IMR-90 (cell line): ENCODE data around the gene HOXD13. TPM values are rescaled to one million over a fixed set of nuclear protein-coding genes. Genes with fewer than 3 reads are reported as not detected.
A peak's percentile ranks its signal among the peaks of the same experiment; 100 is the strongest.

Experiments
- ATAC-seq: fragments of 200-7000 bp; cut with Tn5 transposase; 2 replicates; pipeline ENCODE4 v1.9.1; 2020; ENCODE audit warnings: low read depth, mild to moderate bottlenecking, moderate library complexity
- BruUV-seq: library from RNA; stranded (reverse); fragments of 400-500 nt; replicated peaks from 2 replicates; lab custom pipeline; 2021; lab: Mats Ljungman, UMichigan
- CTCF ChIA-PET: fragments of 300-600 bp; formaldehyde crosslinking; extraction: SDS; loops from one replicate; lab custom pipeline; 2021; ENCODE audit warnings: antibody characterized with exemption; lab: Yijun Ruan, JAX
- POLR2A ChIA-PET: fragments of 300-600 bp; sonication (Branson Sonifier 250); formaldehyde crosslinking; loops from one replicate; lab custom pipeline; 2022; ENCODE audit warnings: antibody characterized with exemption; ENCODE audit not compliant: unreplicated experiment; lab: Charles Lee
- DNase-seq: peaks from one replicate; pipeline ENCODE4 v3.0.0; 2013
- H2AFZ ChIP-seq: replicated peaks from 2 replicates; pipeline ENCODE3; 2013; ENCODE audit warnings: low read length, mild to moderate bottlenecking; ENCODE audit not compliant: poor library complexity
- H2AK5ac ChIP-seq: 2 replicates; pipeline ENCODE4 v1.6.1; 2013; ENCODE audit warnings: low read depth, low read length, inconsistent platforms
- H2AK9ac ChIP-seq: replicated peaks from 2 replicates; pipeline ENCODE3; 2013; ENCODE audit warnings: mild to moderate bottlenecking, low read depth, low read length, moderate library complexity; ENCODE audit not compliant: poor library complexity
- H2BK120ac ChIP-seq: 2 replicates; pipeline ENCODE4 v1.6.1; 2013; ENCODE audit warnings: low read depth, low read length, inconsistent platforms
- H2BK15ac ChIP-seq: 3 replicates; pipeline ENCODE4 v1.6.1; 2013; ENCODE audit warnings: low read depth, low read length, inconsistent platforms
- H2BK20ac ChIP-seq: 2 replicates; pipeline ENCODE4 v1.6.1; 2013; ENCODE audit warnings: low read depth, mild to moderate bottlenecking, inconsistent platforms, low read length, moderate library complexity
- H2BK5ac ChIP-seq: 2 replicates; pipeline ENCODE4 v1.6.1; 2013; ENCODE audit warnings: mild to moderate bottlenecking, low read depth, low read length, inconsistent platforms; ENCODE audit not compliant: poor library complexity, severe bottlenecking
- H3K14ac ChIP-seq: replicated peaks from 2 replicates; pipeline ENCODE4 v1.6.1; 2013; ENCODE audit warnings: low read depth, low read length, inconsistent platforms
- H3K18ac ChIP-seq: 2 replicates; pipeline ENCODE4 v1.6.1; 2013; ENCODE audit warnings: low read depth, low read length, control low read depth
- H3K23ac ChIP-seq: 2 replicates; pipeline ENCODE4 v1.6.1; 2013; ENCODE audit warnings: low read depth, low read length, inconsistent platforms
- H3K27ac ChIP-seq: 2 replicates; pipeline ENCODE4 v1.5.1; 2013; ENCODE audit warnings: mild to moderate bottlenecking, control low read depth, low read length; ENCODE audit not compliant: insufficient read depth
- H3K27me3 ChIP-seq: 2 replicates; pipeline ENCODE4 v1.6.1; 2013; ENCODE audit warnings: low read length; ENCODE audit not compliant: control insufficient read depth, insufficient read depth
- H3K36me3 ChIP-seq: 2 replicates; pipeline ENCODE4 v1.6.1; 2013; ENCODE audit warnings: low read length, mixed read lengths; ENCODE audit not compliant: control insufficient read depth, insufficient read depth
- H3K4ac ChIP-seq: 2 replicates; pipeline ENCODE4 v1.6.1; 2013; ENCODE audit warnings: low read depth, low read length, inconsistent platforms
- H3K4me1 ChIP-seq: 2 replicates; pipeline ENCODE4 v1.6.1; 2013; ENCODE audit warnings: low read length, mixed read lengths; ENCODE audit not compliant: control insufficient read depth, insufficient read depth
- H3K4me2 ChIP-seq: 2 replicates; pipeline ENCODE4 v1.6.1; 2013; ENCODE audit warnings: low read depth, mild to moderate bottlenecking, control low read depth, low read length, moderate library complexity
- H3K4me3 ChIP-seq: 2 replicates; pipeline ENCODE4 v1.5.1; 2013; ENCODE audit warnings: low read depth, mild to moderate bottlenecking, control low read depth, low read length, moderate library complexity; ENCODE audit not compliant: insufficient read depth
- H3K56ac ChIP-seq: 2 replicates; pipeline ENCODE4 v1.6.1; 2013; ENCODE audit warnings: low read length, inconsistent platforms; ENCODE audit not compliant: insufficient read depth; ENCODE audit errors: extremely low read depth
- H3K79me1 ChIP-seq, 2 experiments: 2 replicates each; pipeline ENCODE4 v1.6.1; 2013; ENCODE audit warnings: low read length in 2 of 2, inconsistent platforms in 1 of 2, low read depth in 1 of 2
- H3K9ac ChIP-seq: 2 replicates; pipeline ENCODE4 v1.6.1; 2013; ENCODE audit warnings: low read depth, low read length, control low read depth
- H3K9me1 ChIP-seq: 2 replicates; pipeline ENCODE4 v1.6.1; 2013; ENCODE audit warnings: low read length, inconsistent platforms; ENCODE audit not compliant: insufficient read depth
- H3K9me3 ChIP-seq: 2 replicates; pipeline ENCODE4 v1.6.1; 2013; ENCODE audit warnings: low read length; ENCODE audit not compliant: control insufficient read depth, insufficient read depth
- H4K20me1 ChIP-seq: 2 replicates; pipeline ENCODE4 v1.6.1; 2013; ENCODE audit warnings: low read length, inconsistent platforms; ENCODE audit not compliant: insufficient read depth
- H4K5ac ChIP-seq: 2 replicates; pipeline ENCODE4 v1.6.1; 2013; ENCODE audit warnings: mild to moderate bottlenecking, low read depth, low read length, control low read depth
- H4K8ac ChIP-seq, 2 experiments: 2 replicates each; pipeline ENCODE4 v1.6.1; 2013; ENCODE audit warnings: low read depth in 2 of 2, low read length in 2 of 2, control low read depth in 1 of 2, inconsistent platforms in 1 of 2
- H4K91ac ChIP-seq: 2 replicates; pipeline ENCODE4 v1.6.1; 2013; ENCODE audit warnings: low read depth, low read length, inconsistent platforms; ENCODE audit not compliant: insufficient read depth
- CEBPB ChIP-seq: IDR thresholded peaks from 2 replicates; pipeline ENCODE4 v1.6.1; 2012; ENCODE audit warnings: low read depth, low read length, improper control_type of control experiment
- CHD1 ChIP-seq: IDR thresholded peaks from 2 replicates; pipeline ENCODE4 v1.6.1; 2012; ENCODE audit warnings: low read depth, low read length, improper control_type of control experiment
- MAFK ChIP-seq: IDR thresholded peaks from 2 replicates; pipeline ENCODE4 v1.6.1; 2012; ENCODE audit warnings: low read depth, low read length, improper control_type of control experiment
- MAZ ChIP-seq: IDR thresholded peaks from 2 replicates; pipeline ENCODE4 v1.6.1; 2012; ENCODE audit warnings: low read depth, mild to moderate bottlenecking, low read length, improper control_type of control experiment, moderate library complexity, borderline replicate concordance
- MXI1 ChIP-seq: IDR thresholded peaks from 2 replicates; pipeline ENCODE4 v1.6.1; 2012; ENCODE audit warnings: low read depth, mild to moderate bottlenecking, low read length, moderate library complexity, borderline replicate concordance
- NFE2L2 ChIP-seq: fragments of 150-350 bp; IDR thresholded peaks from 2 replicates; pipeline ENCODE4 v1.6.1; 2016; ENCODE audit warnings: low read depth, mild to moderate bottlenecking, low read length
- RCOR1 ChIP-seq: IDR thresholded peaks from 2 replicates; pipeline ENCODE4 v1.6.1; 2012; ENCODE audit warnings: mild to moderate bottlenecking, low read length, improper control_type of control experiment; ENCODE audit not compliant: insufficient replicate concordance
- WGBS, 2 experiments: methylation state at CpG; one replicate each; pipeline versions ENCODE4 v1.1.5 to v1.1.7; 2013; ENCODE audit warnings: missing lambda C conversion rate in 2 of 2; ENCODE audit not compliant: insufficient read length in 1 of 2; ENCODE audit errors: extremely low coverage in 2 of 2; 5-methylcytosine and 5-hydroxymethylcytosine counted together
- dilution Hi-C: fragments of 300-500 bp; cut with HindIII; formaldehyde crosslinking; loops from one replicate; pipeline ENCODE4 v1.14.3; 2018; ENCODE audit warnings: low sequenced_read_pairs; ENCODE audit not compliant: unreplicated experiment
- in situ Hi-C: fragments of 300-500 bp; cut with MboI; formaldehyde crosslinking; loops from 3 replicates; pipeline ENCODE4 v1.14.3; 2019; ENCODE audit warnings: low sequenced_read_pairs, inconsistent platforms, mixed read lengths
- intact Hi-C: fragments of 100-400 bp; cut with micrococcal nuclease; formaldehyde crosslinking; loops from 2 replicates; pipeline ENCODE4 v1.10.0; 2022
- polyA plus RNA-seq, 3 experiments: library from polyadenylated mRNA; depleted of rRNA; stranded (reverse); fragments of >200 nt; gene quantifications; 2 replicates each; pipeline ENCODE4 v1.2.3, GENCODE V29; 2012; ENCODE audit warnings: low replicate concordance in 1 of 3
- total RNA-seq: library from RNA; depleted of rRNA; stranded (reverse); fragments of >200 nt; gene quantifications from 2 replicates; pipeline ENCODE4 v1.2.3, GENCODE V29; 2012
- TF ChIP-seq, protein P1 (sequence below): fragments of 150-350 bp; IDR thresholded peaks from 2 replicates; pipeline ENCODE4 v1.6.1; 2017; ENCODE audit warnings: mild to moderate bottlenecking, antibody characterized with exemption, low read length, low read depth

HOXD13 gene
- total and polyA plus RNA-seq, 2 of the 4 experiments (the other 2 are of a cell fraction), result not detected

DNA sequence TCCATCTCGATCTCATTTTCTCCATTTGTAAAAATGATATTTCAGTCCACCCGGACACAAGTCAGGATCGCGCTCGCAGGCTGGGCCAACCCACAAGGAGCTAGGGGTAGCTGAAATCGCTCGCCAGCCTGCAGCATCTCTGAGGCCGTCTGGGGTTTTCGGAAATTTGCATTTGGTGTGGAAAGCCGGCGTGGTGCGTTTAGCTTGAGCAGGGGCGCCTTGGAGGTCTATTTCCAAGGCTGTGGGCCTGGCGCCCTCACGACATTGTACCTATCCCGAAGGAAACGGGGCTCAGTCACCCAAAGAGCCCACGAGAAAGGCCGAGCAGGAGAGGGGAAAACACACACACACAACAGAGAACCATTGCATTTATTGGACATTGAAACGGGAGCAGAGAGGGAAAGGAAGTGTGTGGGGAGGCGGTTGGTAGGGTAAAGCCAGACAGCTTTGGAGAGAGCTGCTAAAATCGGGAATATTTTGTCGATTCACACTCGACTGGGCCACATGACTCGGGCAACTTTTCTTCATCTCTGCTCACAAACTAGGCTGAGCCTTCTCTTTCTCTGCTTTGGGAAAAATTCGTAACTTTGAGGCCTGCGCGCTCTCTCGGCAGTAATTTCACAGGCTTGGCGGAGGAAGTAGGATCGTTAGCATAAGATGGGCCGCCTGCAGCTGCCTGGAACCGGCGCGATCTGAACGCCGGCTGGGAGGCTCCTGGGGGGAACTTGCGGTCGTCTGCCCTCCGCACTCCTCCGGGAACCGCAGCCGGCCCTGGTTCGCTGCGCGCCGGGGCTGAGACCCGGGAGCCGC, 35.9 kb downstream of the HOXD13 start (continued):
- TF ChIP-seq MAZ, result no peak

DNA sequence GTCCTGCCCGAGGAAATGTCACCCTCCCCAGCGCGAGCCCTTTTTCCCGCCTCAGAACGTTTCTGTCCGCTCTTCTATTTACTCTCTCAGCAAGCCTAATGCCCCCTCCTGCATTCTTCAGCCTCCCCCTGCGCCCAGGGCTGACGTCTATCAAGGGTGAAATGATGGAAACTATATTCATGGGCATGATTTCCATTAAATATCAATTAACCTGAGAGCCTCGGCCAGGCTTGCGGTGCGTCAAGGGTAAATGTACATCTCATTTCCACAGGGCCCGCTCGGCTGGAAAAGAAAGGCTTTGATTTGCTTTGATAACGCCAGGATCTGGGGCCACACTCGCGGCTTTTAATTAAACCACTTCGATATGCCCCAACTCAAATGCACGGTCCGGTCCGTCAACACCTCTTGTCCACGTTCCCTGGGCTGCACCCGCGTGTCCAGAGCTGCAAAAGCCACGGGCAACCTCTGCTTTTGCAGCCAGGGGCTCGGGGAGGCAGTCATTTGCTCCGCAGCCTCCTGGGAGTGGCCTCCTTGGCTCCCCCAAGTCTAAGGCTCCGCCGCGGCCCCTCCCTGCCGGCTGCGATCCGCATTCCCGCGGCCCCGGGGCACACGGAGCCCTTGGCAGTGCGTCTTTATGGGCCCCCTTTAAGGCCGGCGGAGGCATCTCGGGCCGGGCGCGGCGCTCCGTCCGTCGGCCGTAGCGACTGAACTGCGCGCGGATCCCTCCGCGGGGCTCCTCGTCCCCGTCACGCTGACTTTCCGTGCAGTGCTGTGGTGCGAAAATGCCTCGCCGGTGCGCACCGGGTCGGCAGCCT, 36.7 kb downstream of the HOXD13 start, which contains the start of gene HOXD8:
TSS of gene HOXD8 (plus strand) at position 724 of the 815 bp plus-strand sequence. CDS start 662 bp downstream, outside the sequence.
- POLR2A ChIA-PET, result no interaction called here
- peak within 1 kb of the TSS; percentile 28; the same call in 1 of the 2 replicates for H3K4me2 ChIP-seq
- H3K14ac ChIP-seq, result no peak within 1 kb of the TSS
- no peak within 1 kb of the TSS for H3K27ac ChIP-seq
- DNase-seq, result peak; percentile 9
- no peak within 1 kb of the TSS; the same call in 1 of the 2 replicates for H3K23ac ChIP-seq
- no peaks in the 10 kb centered on the region for H3K79me1 ChIP-seq
- no peak within 1 kb of the TSS for H2AK5ac ChIP-seq
- no peak within 1 kb of the TSS for H4K91ac ChIP-seq
- H3K56ac ChIP-seq, result no peak within 1 kb of the TSS
- no peak within 1 kb of the TSS for H2BK15ac ChIP-seq
- peak within 1 kb of the TSS; percentile 7; the same call in 1 of the 2 replicates for H3K4me3 ChIP-seq
- intact Hi-C loops, result no loop called here
- WGBS, 2 experiments, result 0% methylated on average over 5 of the region's 64 CpGs; no CpG with 5 or more reads in 1 of the 2 experiments
- H2BK120ac ChIP-seq, result no peak within 1 kb of the TSS
- ATAC-seq, result peak; percentile 21
- H4K20me1 ChIP-seq, result no peaks in the 10 kb centered on the region
- H3K27me3 ChIP-seq, result peaks cover 87% of the 10 kb centered on the region
- in situ Hi-C loops, result loop anchor here (5.0 to 10.0 kb wide), 4 partner anchors 326 to 1026 kb away; no protein-coding TSS in a partner anchor
- TF ChIP-seq CHD1, result no peak
- TF ChIP-seq NFE2L2, result no peak
- TF ChIP-seq, protein P1, sequence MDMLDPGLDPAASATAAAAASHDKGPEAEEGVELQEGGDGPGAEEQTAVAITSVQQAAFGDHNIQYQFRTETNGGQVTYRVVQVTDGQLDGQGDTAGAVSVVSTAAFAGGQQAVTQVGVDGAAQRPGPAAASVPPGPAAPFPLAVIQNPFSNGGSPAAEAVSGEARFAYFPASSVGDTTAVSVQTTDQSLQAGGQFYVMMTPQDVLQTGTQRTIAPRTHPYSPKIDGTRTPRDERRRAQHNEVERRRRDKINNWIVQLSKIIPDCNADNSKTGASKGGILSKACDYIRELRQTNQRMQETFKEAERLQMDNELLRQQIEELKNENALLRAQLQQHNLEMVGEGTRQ, result no peak
- no peak for TF ChIP-seq MXI1
- no peak for TF ChIP-seq RCOR1
- no peak for TF ChIP-seq MAFK
- no peak for TF ChIP-seq CEBPB
- no peak for TF ChIP-seq MAZ
- H2AK9ac ChIP-seq, result no peak within 1 kb of the TSS
- H4K8ac ChIP-seq, result no peak within 1 kb of the TSS
- H3K9me1 ChIP-seq, result no peaks in the 10 kb centered on the region
- H3K9me3 ChIP-seq, result no peaks in the 10 kb centered on the region; the same call in none of the 2 replicates
- CTCF ChIA-PET, result interaction anchor here (3.0 to 3.7 kb wide), 2 partner anchors 425 to 1019 kb away, joined by 19 to 22 read pairs; no protein-coding TSS in a partner anchor
- no peaks in the 10 kb centered on the region for H3K4me1 ChIP-seq
- no peak within 1 kb of the TSS for H4K5ac ChIP-seq
- no peak within 1 kb of the TSS for H2BK20ac ChIP-seq
- no peak within 1 kb of the TSS for H3K4ac ChIP-seq
- H3K18ac ChIP-seq, result no peak within 1 kb of the TSS
- H3K36me3 ChIP-seq, result no peaks in the 10 kb centered on the region
- H3K9ac ChIP-seq, result no peak within 1 kb of the TSS
- dilution Hi-C loops, result no loop called here
- no peak within 1 kb of the TSS for H2BK5ac ChIP-seq
- BruUV-seq, result no TSS peak
- H2AFZ ChIP-seq, result peak within 1 kb of the TSS; percentile 70
